ENCODE results near the gene OPCML.

DNA sequence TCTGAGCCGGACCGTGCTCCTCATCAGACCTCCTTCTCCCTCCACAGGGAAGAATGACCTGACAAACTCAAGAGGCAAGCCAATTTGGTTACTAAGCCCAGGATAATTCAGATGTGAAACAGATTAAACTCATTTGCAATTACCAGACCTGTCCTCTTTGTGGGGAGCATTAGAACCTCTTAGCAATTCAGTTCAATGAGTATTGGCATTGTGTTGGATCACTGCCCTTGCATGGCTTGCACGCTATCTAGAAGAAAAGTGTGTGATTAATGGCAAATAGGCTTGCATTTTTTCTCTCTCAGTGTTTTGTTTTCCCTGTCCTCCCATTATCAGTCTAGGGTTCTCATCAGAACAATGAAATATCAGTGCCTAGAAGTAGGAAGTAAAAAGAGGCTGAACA lies 365.6 kb downstream of the OPCML start:
- TF ChIP-seq, protein P1, sequence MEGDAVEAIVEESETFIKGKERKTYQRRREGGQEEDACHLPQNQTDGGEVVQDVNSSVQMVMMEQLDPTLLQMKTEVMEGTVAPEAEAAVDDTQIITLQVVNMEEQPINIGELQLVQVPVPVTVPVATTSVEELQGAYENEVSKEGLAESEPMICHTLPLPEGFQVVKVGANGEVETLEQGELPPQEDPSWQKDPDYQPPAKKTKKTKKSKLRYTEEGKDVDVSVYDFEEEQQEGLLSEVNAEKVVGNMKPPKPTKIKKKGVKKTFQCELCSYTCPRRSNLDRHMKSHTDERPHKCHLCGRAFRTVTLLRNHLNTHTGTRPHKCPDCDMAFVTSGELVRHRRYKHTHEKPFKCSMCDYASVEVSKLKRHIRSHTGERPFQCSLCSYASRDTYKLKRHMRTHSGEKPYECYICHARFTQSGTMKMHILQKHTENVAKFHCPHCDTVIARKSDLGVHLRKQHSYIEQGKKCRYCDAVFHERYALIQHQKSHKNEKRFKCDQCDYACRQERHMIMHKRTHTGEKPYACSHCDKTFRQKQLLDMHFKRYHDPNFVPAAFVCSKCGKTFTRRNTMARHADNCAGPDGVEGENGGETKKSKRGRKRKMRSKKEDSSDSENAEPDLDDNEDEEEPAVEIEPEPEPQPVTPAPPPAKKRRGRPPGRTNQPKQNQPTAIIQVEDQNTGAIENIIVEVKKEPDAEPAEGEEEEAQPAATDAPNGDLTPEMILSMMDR (IDR thresholded peaks at IDR 0.05; ENCODE audit: insufficient read depth, low read length, poor library complexity, severe bottlenecking): no peak
- no peak for TF ChIP-seq EZH2phosphoT487 (conservative IDR thresholded peaks at IDR 0.05; ENCODE audit: low read length)
